Neutrophil (primary cell): ENCODE data around the gene BST1.
A peak's percentile ranks its signal among the peaks of the same experiment; 100 is the strongest.

ENCODE experiments used
- H3K27ac ChIP-seq: fragments of 200-600 bp; sonication (generic); 2 replicates; pipeline ENCODE4 v1.5.1; 2016; ENCODE audit warnings: mild to moderate bottlenecking, moderate library complexity
- H3K27me3 ChIP-seq: fragments of 200-600 bp; sonication (generic); 2 replicates; pipeline ENCODE4 v1.6.0; 2016; ENCODE audit warnings: mild to moderate bottlenecking
- H3K36me3 ChIP-seq: fragments of 200-600 bp; sonication (generic); 2 replicates; pipeline ENCODE4 v1.5.1; 2017
- H3K4me1 ChIP-seq, 2 experiments: fragments of 200-600 bp in 1 of 2; sonication (generic) in 1 of 2; 1 replicate in 1 of 2; 2 replicates in 1 of 2; pipeline versions ENCODE4 v1.5.1 to v1.6.1; 2013 to 2016; ENCODE audit warnings: low read depth in 1 of 2, low read length in 1 of 2, mild to moderate bottlenecking in 1 of 2, moderate library complexity in 1 of 2; ENCODE audit not compliant: control insufficient read depth in 1 of 2, insufficient read depth in 1 of 2
- H3K4me3 ChIP-seq, 2 experiments: fragments of 200-600 bp in 1 of 2; sonication (generic) in 1 of 2; 1 replicate in 1 of 2; 2 replicates in 1 of 2; pipeline ENCODE4 v1.5.1; 2013 to 2016; ENCODE audit warnings: low read depth in 1 of 2, low read length in 1 of 2, mild to moderate bottlenecking in 1 of 2, moderate library complexity in 1 of 2
- H3K9me3 ChIP-seq: fragments of 200-600 bp; sonication (generic); 2 replicates; pipeline ENCODE4 v1.5.1; 2016
- CTCF ChIP-seq: fragments of 200-600 bp; sonication (generic); IDR thresholded peaks from 2 replicates; pipeline ENCODE4 v1.5.1; 2016; ENCODE audit warnings: antibody characterized with exemption

The BST1 gene

GRCh38 chr4:15684498-15684897 lies 18.4 kb upstream of the BST1 start:
- peak overlapping the region in 1 of 2 experiments; percentile 89 for H3K4me3 ChIP-seq
- TF ChIP-seq CTCF = no peak
- H3K27ac ChIP-seq = peak overlapping the region; percentile 91
- H3K36me3 ChIP-seq = peaks cover 16% of the 10 kb centered on the region
- no peaks in the 10 kb centered on the region for H3K27me3 ChIP-seq
- no peaks in the 10 kb centered on the region for H3K9me3 ChIP-seq
- peaks cover 98 to 99% of the 10 kb centered on the region in 2 experiments for H3K4me1 ChIP-seq

GRCh38 chr4:15688051-15688450 lies 14.8 kb upstream of the BST1 start:
- no peaks in the 10 kb centered on the region for H3K27me3 ChIP-seq
- TF ChIP-seq CTCF = no peak
- H3K27ac ChIP-seq = peak overlapping the region; percentile 91
- H3K9me3 ChIP-seq = no peaks in the 10 kb centered on the region
- peaks cover 100% of the 10 kb centered on the region in 2 experiments for H3K4me1 ChIP-seq
- no peak overlapping the region for H3K4me3 ChIP-seq
- peaks cover 16% of the 10 kb centered on the region for H3K36me3 ChIP-seq

- Histone ChIP-seq H3K36me3 (peaks cover 16% of the 10 kb centered on the region), H3K4me3 (peak overlapping the region; percentile 33 to 63), H3K4me1 (peaks cover 98 to 100% of the 10 kb centered on the region in 2 experiments), H3K9me3 (no peaks in the 10 kb centered on the region), H3K27ac (peak overlapping the region; percentile 91), H3K27me3 (no peaks in the 10 kb centered on the region)
- no peak for TF ChIP-seq CTCF
These were observed 13.3 kb upstream of the BST1 start for GRCh38 chr4:15689540-15689939.

GRCh38 chr4:15690020-15690809 lies 12.7 kb upstream of the BST1 start:
- H3K9me3 ChIP-seq = no peaks in the 10 kb centered on the region
- H3K4me1 ChIP-seq = peaks cover 98 to 100% of the 10 kb centered on the region in 2 experiments
- peak overlapping the region; percentile 33 to 63 for H3K4me3 ChIP-seq
- H3K27ac ChIP-seq = peak overlapping the region; percentile 91
- TF ChIP-seq CTCF = peak; percentile 5
- H3K36me3 ChIP-seq = peaks cover 16% of the 10 kb centered on the region
- H3K27me3 ChIP-seq = no peaks in the 10 kb centered on the region

- H3K27me3 ChIP-seq = no peaks in the 10 kb centered on the region
- TF ChIP-seq CTCF = no peak
- peak overlapping the region; percentile 91 for H3K27ac ChIP-seq
- peaks cover 98 to 100% of the 10 kb centered on the region in 2 experiments for H3K4me1 ChIP-seq
- H3K36me3 ChIP-seq = peaks cover 11% of the 10 kb centered on the region
- H3K4me3 ChIP-seq = peak overlapping the region; percentile 33 to 63
- H3K9me3 ChIP-seq = no peaks in the 10 kb centered on the region
These were observed 11.3 kb upstream of the BST1 start for GRCh38 chr4:15691346-15692135.
